Measurements from ENCODE around the gene OIP5.

Gene OIP5

GRCh38 chr15:41301587-41301986, 30.8 kb downstream of the OIP5 start:
- TF ChIP-seq FOXP2 (optimal IDR thresholded peaks at IDR 0.05; ENCODE audit: borderline replicate concordance, extremely low read depth, extremely low read length, insufficient read depth) (no peak), POLR2AphosphoS5 (IDR thresholded peaks at IDR 0.05; ENCODE audit: low read depth, low read length) (no peak), SIN3A (IDR thresholded peaks at IDR 0.05; ENCODE audit: borderline replicate concordance, insufficient read depth, low read length) (no peak), TAF1 (IDR thresholded peaks at IDR 0.05; ENCODE audit: borderline replicate concordance, insufficient read depth, low read length) (no peak)
- TF ChIP-seq, protein P1, sequence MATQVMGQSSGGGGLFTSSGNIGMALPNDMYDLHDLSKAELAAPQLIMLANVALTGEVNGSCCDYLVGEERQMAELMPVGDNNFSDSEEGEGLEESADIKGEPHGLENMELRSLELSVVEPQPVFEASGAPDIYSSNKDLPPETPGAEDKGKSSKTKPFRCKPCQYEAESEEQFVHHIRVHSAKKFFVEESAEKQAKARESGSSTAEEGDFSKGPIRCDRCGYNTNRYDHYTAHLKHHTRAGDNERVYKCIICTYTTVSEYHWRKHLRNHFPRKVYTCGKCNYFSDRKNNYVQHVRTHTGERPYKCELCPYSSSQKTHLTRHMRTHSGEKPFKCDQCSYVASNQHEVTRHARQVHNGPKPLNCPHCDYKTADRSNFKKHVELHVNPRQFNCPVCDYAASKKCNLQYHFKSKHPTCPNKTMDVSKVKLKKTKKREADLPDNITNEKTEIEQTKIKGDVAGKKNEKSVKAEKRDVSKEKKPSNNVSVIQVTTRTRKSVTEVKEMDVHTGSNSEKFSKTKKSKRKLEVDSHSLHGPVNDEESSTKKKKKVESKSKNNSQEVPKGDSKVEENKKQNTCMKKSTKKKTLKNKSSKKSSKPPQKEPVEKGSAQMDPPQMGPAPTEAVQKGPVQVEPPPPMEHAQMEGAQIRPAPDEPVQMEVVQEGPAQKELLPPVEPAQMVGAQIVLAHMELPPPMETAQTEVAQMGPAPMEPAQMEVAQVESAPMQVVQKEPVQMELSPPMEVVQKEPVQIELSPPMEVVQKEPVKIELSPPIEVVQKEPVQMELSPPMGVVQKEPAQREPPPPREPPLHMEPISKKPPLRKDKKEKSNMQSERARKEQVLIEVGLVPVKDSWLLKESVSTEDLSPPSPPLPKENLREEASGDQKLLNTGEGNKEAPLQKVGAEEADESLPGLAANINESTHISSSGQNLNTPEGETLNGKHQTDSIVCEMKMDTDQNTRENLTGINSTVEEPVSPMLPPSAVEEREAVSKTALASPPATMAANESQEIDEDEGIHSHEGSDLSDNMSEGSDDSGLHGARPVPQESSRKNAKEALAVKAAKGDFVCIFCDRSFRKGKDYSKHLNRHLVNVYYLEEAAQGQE (IDR thresholded peaks at IDR 0.05; ENCODE audit: insufficient read depth in 1 of 2, low read depth in 2 of 2, low read length in 2 of 2): no peak

DNA sequence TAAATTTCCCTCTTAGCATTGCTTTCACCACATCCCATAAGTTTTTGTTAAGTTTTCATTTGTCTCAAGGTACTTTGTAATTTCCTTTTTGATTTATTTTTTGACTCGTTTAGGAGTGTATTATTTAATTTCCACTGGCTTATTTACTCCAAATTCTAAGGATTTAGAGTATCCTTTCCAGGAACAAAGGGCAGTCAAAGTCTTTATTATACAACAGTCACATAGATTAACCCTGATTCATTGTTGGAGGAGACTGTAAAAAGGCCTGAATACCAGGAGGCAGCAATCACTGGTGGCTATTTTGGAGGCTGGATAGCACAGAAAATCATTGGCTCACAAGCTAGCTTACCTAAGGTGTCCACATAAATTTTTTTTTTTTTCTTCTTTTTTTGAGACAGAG, 39.9 kb downstream of the OIP5 start:
- TF ChIP-seq, protein P1 (IDR thresholded peaks at IDR 0.05; ENCODE audit: insufficient read depth in 1 of 2, low read depth in 2 of 2, low read length in 2 of 2): no peak
- no peak for TF ChIP-seq SIN3A (IDR thresholded peaks at IDR 0.05; ENCODE audit: borderline replicate concordance, insufficient read depth, low read length)
- no peak for TF ChIP-seq POLR2AphosphoS5 (IDR thresholded peaks at IDR 0.05; ENCODE audit: low read depth, low read length)
- no peak for TF ChIP-seq FOXP2 (optimal IDR thresholded peaks at IDR 0.05; ENCODE audit: borderline replicate concordance, extremely low read depth, extremely low read length, insufficient read depth)
- TF ChIP-seq TAF1 (IDR thresholded peaks at IDR 0.05; ENCODE audit: borderline replicate concordance, insufficient read depth, low read length): no peak

- TF ChIP-seq TAF1 (IDR thresholded peaks at IDR 0.05; ENCODE audit: borderline replicate concordance, insufficient read depth, low read length) (no peak), SIN3A (IDR thresholded peaks at IDR 0.05; ENCODE audit: borderline replicate concordance, insufficient read depth, low read length) (no peak), POLR2AphosphoS5 (IDR thresholded peaks at IDR 0.05; ENCODE audit: low read depth, low read length) (no peak), FOXP2 (optimal IDR thresholded peaks at IDR 0.05; ENCODE audit: borderline replicate concordance, extremely low read depth, extremely low read length, insufficient read depth) (no peak)
- TF ChIP-seq, protein P1 (IDR thresholded peaks at IDR 0.05; ENCODE audit: insufficient read depth in 1 of 2, low read depth in 2 of 2, low read length in 2 of 2): no peak
Measured at GRCh38 chr15:41291065-41291631, 41.2 kb downstream of the OIP5 start.

DNA sequence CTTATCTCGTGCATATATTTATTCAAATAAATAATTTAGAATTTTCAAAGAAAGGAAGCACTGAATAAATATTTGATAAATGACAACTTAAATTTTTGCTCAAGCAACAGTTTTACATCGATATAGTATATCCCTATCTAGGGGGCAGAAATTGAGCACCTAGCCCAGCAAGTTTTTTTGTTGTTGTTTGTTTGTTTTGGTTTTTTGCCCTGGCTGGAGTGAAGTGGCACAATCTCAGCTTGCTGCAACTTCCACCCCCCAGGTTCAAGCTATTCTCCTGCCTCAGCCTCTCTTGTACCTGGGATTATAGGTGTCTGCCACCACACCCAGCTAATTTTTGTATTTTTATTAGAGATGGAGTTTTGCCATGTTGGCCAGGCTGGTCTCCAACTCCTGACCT, 42.4 kb downstream of the OIP5 start:
- no peak for TF ChIP-seq FOXP2 (optimal IDR thresholded peaks at IDR 0.05; ENCODE audit: borderline replicate concordance, extremely low read depth, extremely low read length, insufficient read depth)
- TF ChIP-seq POLR2AphosphoS5 (IDR thresholded peaks at IDR 0.05; ENCODE audit: low read depth, low read length): no peak
- TF ChIP-seq SIN3A (IDR thresholded peaks at IDR 0.05; ENCODE audit: borderline replicate concordance, insufficient read depth, low read length): no peak
- TF ChIP-seq, protein P1 (IDR thresholded peaks at IDR 0.05; ENCODE audit: insufficient read depth in 1 of 2, low read depth in 2 of 2, low read length in 2 of 2): no peak
- no peak for TF ChIP-seq TAF1 (IDR thresholded peaks at IDR 0.05; ENCODE audit: borderline replicate concordance, insufficient read depth, low read length)
